HUES48 (cell line): ENCODE data around the gene FDXR.
"Not testable (repeated sequence)": the region's sequence is repeated elsewhere in the genome, so short reads cannot be mapped to it uniquely, and the experiment has no call there.

Experiments
- H3K27ac ChIP-seq: one replicate; pipeline ENCODE4 v1.7.0; 2013; ENCODE audit warnings: low read depth, low read length, inconsistent platforms
- H3K27me3 ChIP-seq: 2 replicates; pipeline ENCODE4 v1.6.1; 2013; ENCODE audit warnings: mild to moderate bottlenecking, low read length; ENCODE audit not compliant: control insufficient read depth, insufficient read depth
- H3K36me3 ChIP-seq: 2 replicates; pipeline ENCODE4 v1.6.1; 2013; ENCODE audit warnings: low read length; ENCODE audit not compliant: control insufficient read depth, insufficient read depth
- H3K4me1 ChIP-seq: 2 replicates; pipeline ENCODE4 v1.6.1; 2013; ENCODE audit warnings: mild to moderate bottlenecking, low read length; ENCODE audit not compliant: control insufficient read depth, insufficient read depth
- H3K4me3 ChIP-seq: 2 replicates; pipeline ENCODE4 v1.5.1; 2013; ENCODE audit warnings: mild to moderate bottlenecking, low read depth, low read length
- H3K9ac ChIP-seq: 2 replicates; pipeline ENCODE4 v1.6.1; 2013; ENCODE audit warnings: mild to moderate bottlenecking, low read depth, low read length, moderate library complexity
- H3K9me3 ChIP-seq: 2 replicates; pipeline ENCODE4 v1.6.1; 2013; ENCODE audit warnings: low read length; ENCODE audit not compliant: control insufficient read depth, insufficient read depth

The FDXR gene

GRCh38 chr17:74870028-74870427, 2.8 kb downstream of the FDXR start:
- not testable (repeated sequence) for H3K36me3 ChIP-seq, H3K9ac ChIP-seq, H3K27ac ChIP-seq, H3K27me3 ChIP-seq, H3K9me3 ChIP-seq, H3K4me3 ChIP-seq
- peaks cover 14% of the 10 kb centered on the region; the same call in 1 of the 2 replicates for H3K4me1 ChIP-seq

GRCh38 chr17:74868908-74869255, 3.9 kb downstream of the FDXR start:
- Histone ChIP-seq H3K9ac (no peak overlapping the region), H3K9me3 (no peaks in the 10 kb centered on the region), H3K27ac (no peak overlapping the region), H3K27me3 (no peaks in the 10 kb centered on the region; the same call in 1 of the 2 replicates), H3K36me3 (peaks cover 11% of the 10 kb centered on the region), H3K4me3 (no peak overlapping the region), H3K4me1 (peaks cover 11% of the 10 kb centered on the region; the same call in 1 of the 2 replicates)

GRCh38 chr17:74868251-74868907, 4.4 kb downstream of the FDXR start:
- no peaks in the 10 kb centered on the region for H3K9me3 ChIP-seq
- H3K4me3 ChIP-seq, result no peak overlapping the region
- H3K4me1 ChIP-seq, result peaks cover 9% of the 10 kb centered on the region; the same call in 1 of the 2 replicates
- no peaks in the 10 kb centered on the region; the same call in 1 of the 2 replicates for H3K27me3 ChIP-seq
- no peak overlapping the region for H3K9ac ChIP-seq
- H3K27ac ChIP-seq, result no peak overlapping the region
- H3K36me3 ChIP-seq, result peaks cover 14% of the 10 kb centered on the region

- Histone ChIP-seq H3K27ac (no peak overlapping the region), H3K27me3 (peaks cover 9% of the 10 kb centered on the region), H3K9me3 (no peaks in the 10 kb centered on the region), H3K4me3 (no peak overlapping the region), H3K36me3 (peaks cover 18% of the 10 kb centered on the region), H3K9ac (no peak overlapping the region), H3K4me1 (peaks cover 5% of the 10 kb centered on the region; the same call in 1 of the 2 replicates)
Observed at GRCh38 chr17:74866198-74866835, 6.5 kb downstream of the FDXR start.

GRCh38 chr17:74865504-74866197, 7.1 kb downstream of the FDXR start:
- H3K4me1 ChIP-seq, result peaks cover 5% of the 10 kb centered on the region; the same call in 1 of the 2 replicates
- H3K27me3 ChIP-seq, result peaks cover 15% of the 10 kb centered on the region
- H3K9me3 ChIP-seq, result no peaks in the 10 kb centered on the region
- H3K27ac ChIP-seq, result no peak overlapping the region
- no peak overlapping the region for H3K9ac ChIP-seq
- peaks cover 18% of the 10 kb centered on the region for H3K36me3 ChIP-seq
- no peak overlapping the region for H3K4me3 ChIP-seq

GRCh38 chr17:74864866-74865395, 7.9 kb downstream of the FDXR start:
- H3K4me3 ChIP-seq, result no peak overlapping the region
- H3K4me1 ChIP-seq, result peaks cover 5% of the 10 kb centered on the region; the same call in 1 of the 2 replicates
- no peak overlapping the region for H3K27ac ChIP-seq
- peaks cover 18% of the 10 kb centered on the region for H3K36me3 ChIP-seq
- H3K9me3 ChIP-seq, result no peaks in the 10 kb centered on the region
- H3K9ac ChIP-seq, result no peak overlapping the region
- H3K27me3 ChIP-seq, result peaks cover 22% of the 10 kb centered on the region

- Histone ChIP-seq H3K27ac (no peak overlapping the region), H3K4me3 (no peak overlapping the region), H3K36me3 (peaks cover 13% of the 10 kb centered on the region), H3K4me1 (peaks cover 5% of the 10 kb centered on the region; the same call in 1 of the 2 replicates), H3K9ac (no peak overlapping the region), H3K27me3 (peaks cover 28% of the 10 kb centered on the region), H3K9me3 (no peaks in the 10 kb centered on the region)
Observed at GRCh38 chr17:74864297-74864865, 8.4 kb downstream of the FDXR start.

- Histone ChIP-seq H3K4me1 (peaks cover 5% of the 10 kb centered on the region; the same call in 1 of the 2 replicates), H3K4me3 (no peak overlapping the region), H3K27ac (no peak overlapping the region), H3K36me3 (peaks cover 13% of the 10 kb centered on the region), H3K9ac (no peak overlapping the region), H3K9me3 (no peaks in the 10 kb centered on the region), H3K27me3 (peaks cover 35% of the 10 kb centered on the region)
Observed at GRCh38 chr17:74863420-74864296, 9.1 kb downstream of the FDXR start.

GRCh38 chr17:74862919-74863318, 9.9 kb downstream of the FDXR start:
- Histone ChIP-seq H3K36me3 (peaks cover 13% of the 10 kb centered on the region), H3K9ac (no peak overlapping the region), H3K9me3 (no peaks in the 10 kb centered on the region), H3K4me1 (peaks cover 5% of the 10 kb centered on the region; the same call in 1 of the 2 replicates), H3K27ac (no peak overlapping the region), H3K4me3 (no peak overlapping the region), H3K27me3 (peaks cover 42% of the 10 kb centered on the region)
